Brain microvascular endothelial cell (primary cell): ENCODE data around the gene AMDHD1.

ENCODE experiments used
- DNase-seq: peaks from one replicate; pipeline ENCODE4 v3.0.0-alpha.2; 2020
- H3K27ac ChIP-seq: fragments of 250-450 bp; sonication (Bioruptor Pico); 2 replicates; pipeline ENCODE4 v1.5.1; 2020; ENCODE audit warnings: mild to moderate bottlenecking, moderate library complexity
- H3K27me3 ChIP-seq: fragments of 250-450 bp; sonication (Bioruptor Pico); replicated peaks from 2 replicates; pipeline ENCODE4 v1.5.1; 2020; ENCODE audit warnings: mild to moderate bottlenecking
- H3K36me3 ChIP-seq: fragments of 250-450 bp; sonication (Bioruptor Pico); replicated peaks from 2 replicates; pipeline ENCODE4 v1.5.1; 2020; ENCODE audit warnings: mild to moderate bottlenecking
- H3K4me3 ChIP-seq: 2 replicates; pipeline ENCODE4 v1.5.1; 2011; ENCODE audit warnings: low read depth, mild to moderate bottlenecking, control low read depth, low read length, moderate library complexity
- CTCF ChIP-seq: IDR thresholded peaks from 2 replicates; pipeline ENCODE4 v1.5.1; 2011; ENCODE audit warnings: low read depth, mild to moderate bottlenecking, moderate library complexity, low read length, control low read depth, inconsistent platforms; ENCODE audit errors: missing control alignments
- in situ Hi-C: cut with HindIII; loops from 2 replicates; pipeline ENCODE4 v1.10.0; 2017; ENCODE audit warnings: low sequenced_read_pairs, low pct_ligation_motif_present

The AMDHD1 gene

GRCh38 chr12:95943330-95943842, at the start of gene AMDHD1:
AMDHD1 (plus strand) TSS chr12:95943331; CDS start chr12:95943399, 68 bp downstream.
- peak; percentile 16 for DNase-seq
- in situ Hi-C loops = no loop called here
- H3K4me3 ChIP-seq = peak within 1 kb of the TSS; percentile 74
- no peaks in the 10 kb centered on the region for H3K36me3 ChIP-seq
- TF ChIP-seq CTCF = peak; percentile 20
- H3K27me3 ChIP-seq = peaks cover 4% of the 10 kb centered on the region
- H3K27ac ChIP-seq = no peak within 1 kb of the TSS

- no peak for DNase-seq
- H3K27me3 ChIP-seq = no peaks in the 10 kb centered on the region
- in situ Hi-C loops = no loop called here
- no peak for TF ChIP-seq CTCF
- no peaks in the 10 kb centered on the region for H3K36me3 ChIP-seq
- no peak overlapping the region for H3K4me3 ChIP-seq
- no peak overlapping the region for H3K27ac ChIP-seq
Observed at GRCh38 chr12:95896846-95897245, 46.3 kb upstream of the AMDHD1 start.

- in situ Hi-C loops = no loop called here
- no peak for DNase-seq
- TF ChIP-seq CTCF = no peak
- Histone ChIP-seq H3K27me3 (no peaks in the 10 kb centered on the region), H3K36me3 (no peaks in the 10 kb centered on the region), H3K4me3 (no peak overlapping the region), H3K27ac (no peak overlapping the region)
Observed at GRCh38 chr12:95898081-95898480, 45.0 kb upstream of the AMDHD1 start.

- H3K36me3 ChIP-seq = no peaks in the 10 kb centered on the region
- no peak overlapping the region for H3K27ac ChIP-seq
- no peaks in the 10 kb centered on the region for H3K27me3 ChIP-seq
- no peak for TF ChIP-seq CTCF
- in situ Hi-C loops = no loop called here
- no peak for DNase-seq
- no peak overlapping the region for H3K4me3 ChIP-seq
Observed at GRCh38 chr12:95908573-95908972, 34.6 kb upstream of the AMDHD1 start.

GRCh38 chr12:95909871-95910270, 33.3 kb upstream of the AMDHD1 start:
- Histone ChIP-seq H3K27me3 (no peaks in the 10 kb centered on the region), H3K36me3 (no peaks in the 10 kb centered on the region), H3K4me3 (no peak overlapping the region), H3K27ac (no peak overlapping the region)
- in situ Hi-C loops = no loop called here
- DNase-seq = no peak
- TF ChIP-seq CTCF = no peak
